ENCODE measurements around the gene EGLN3. TPM values are rescaled to one million over a fixed set of nuclear protein-coding genes. Genes with fewer than 3 reads are reported as not detected.

EGLN3 gene
- total RNA-seq, 4 donors from 2014 or later, result 17.7 to 39.8 (median 33.5) TPM

DNA sequence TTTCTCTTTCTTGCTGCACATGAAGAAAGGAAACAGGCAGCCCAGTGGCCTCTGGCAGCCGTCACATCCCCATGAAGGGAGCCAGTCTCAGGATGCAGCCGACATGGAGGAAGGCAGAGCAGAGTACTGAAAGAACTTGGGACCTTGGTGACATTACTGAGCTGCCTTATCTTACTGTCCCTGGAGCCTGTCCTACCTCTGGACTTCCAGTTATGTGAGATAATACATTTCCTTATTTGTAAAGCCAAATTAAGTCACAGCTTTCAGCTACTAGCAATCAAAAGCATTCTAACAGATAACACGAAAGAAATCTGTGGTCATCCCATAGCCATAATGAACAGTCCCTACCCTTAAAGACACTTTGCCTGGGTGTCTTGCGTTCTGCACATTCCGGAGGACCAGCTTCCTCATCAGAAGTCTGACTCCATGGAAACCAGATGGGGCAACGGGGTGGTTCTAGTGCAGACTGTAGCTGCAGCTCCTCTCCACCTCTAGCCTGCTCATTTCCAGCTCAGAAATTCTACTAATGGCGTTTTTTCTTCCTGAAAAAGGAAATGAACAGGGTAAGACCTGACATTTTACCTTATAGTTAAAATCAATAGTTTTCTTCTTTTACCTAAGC is 7.8 kb upstream of the EGLN3 start:
- TF ChIP-seq POLR2AphosphoS5 (IDR thresholded peaks at IDR 0.05), result no peak
- no peaks in the 10 kb centered on the region for H3K9me3 ChIP-seq
- no peak overlapping the region for H3K27ac ChIP-seq
- H3K4me3 ChIP-seq, result no peak overlapping the region
- no peaks in the 10 kb centered on the region for H3K27me3 ChIP-seq
- WGBS, 2 donors (ENCODE audit: low coverage in 1 of 2), result 88 to 95% methylated on average over 6 to 7 of the region's 7 CpGs
- H3K4me1 ChIP-seq, result peaks cover 0 to 8% (median 0%) of the 10 kb centered on the region in 3 donors
- ATAC-seq, result no peak
- H3K36me3 ChIP-seq, result no peaks in the 10 kb centered on the region

DNA sequence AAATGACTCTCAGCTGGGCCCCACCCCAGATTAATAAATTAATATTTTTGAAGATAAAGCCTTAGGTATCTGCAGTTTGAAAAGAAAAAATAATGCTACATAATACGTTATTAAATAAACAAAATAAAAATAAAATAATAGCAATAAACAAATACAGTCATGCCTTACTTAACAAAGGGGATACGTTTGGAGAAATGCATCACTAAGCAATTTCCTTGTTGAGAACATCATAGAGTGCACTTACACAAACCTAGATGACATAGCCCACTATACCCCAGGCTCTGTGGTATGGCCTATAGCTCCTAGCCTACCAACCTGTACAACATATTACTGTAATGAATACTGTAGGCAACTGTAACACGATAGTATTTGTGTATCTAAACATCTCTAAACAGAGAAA is 7.1 kb upstream of the EGLN3 start:
- no peak overlapping the region for H3K27ac ChIP-seq
- TF ChIP-seq POLR2A (IDR thresholded peaks at IDR 0.05) (no peak), POLR2AphosphoS5 (IDR thresholded peaks at IDR 0.05) (no peak), EP300 (IDR thresholded peaks at IDR 0.05) (no peak)
- TF ChIP-seq, protein P1, sequence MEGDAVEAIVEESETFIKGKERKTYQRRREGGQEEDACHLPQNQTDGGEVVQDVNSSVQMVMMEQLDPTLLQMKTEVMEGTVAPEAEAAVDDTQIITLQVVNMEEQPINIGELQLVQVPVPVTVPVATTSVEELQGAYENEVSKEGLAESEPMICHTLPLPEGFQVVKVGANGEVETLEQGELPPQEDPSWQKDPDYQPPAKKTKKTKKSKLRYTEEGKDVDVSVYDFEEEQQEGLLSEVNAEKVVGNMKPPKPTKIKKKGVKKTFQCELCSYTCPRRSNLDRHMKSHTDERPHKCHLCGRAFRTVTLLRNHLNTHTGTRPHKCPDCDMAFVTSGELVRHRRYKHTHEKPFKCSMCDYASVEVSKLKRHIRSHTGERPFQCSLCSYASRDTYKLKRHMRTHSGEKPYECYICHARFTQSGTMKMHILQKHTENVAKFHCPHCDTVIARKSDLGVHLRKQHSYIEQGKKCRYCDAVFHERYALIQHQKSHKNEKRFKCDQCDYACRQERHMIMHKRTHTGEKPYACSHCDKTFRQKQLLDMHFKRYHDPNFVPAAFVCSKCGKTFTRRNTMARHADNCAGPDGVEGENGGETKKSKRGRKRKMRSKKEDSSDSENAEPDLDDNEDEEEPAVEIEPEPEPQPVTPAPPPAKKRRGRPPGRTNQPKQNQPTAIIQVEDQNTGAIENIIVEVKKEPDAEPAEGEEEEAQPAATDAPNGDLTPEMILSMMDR (IDR thresholded peaks at IDR 0.05), result no peak
- peaks cover 0 to 8% (median 0%) of the 10 kb centered on the region in 3 donors for H3K4me1 ChIP-seq
- no peak for ATAC-seq
- no peaks in the 10 kb centered on the region for H3K9me3 ChIP-seq
- no peaks in the 10 kb centered on the region for H3K27me3 ChIP-seq
- no peak overlapping the region for H3K4me3 ChIP-seq
- H3K36me3 ChIP-seq, result no peaks in the 10 kb centered on the region
- WGBS, 2 donors (ENCODE audit: low coverage in 1 of 2), result 77 to 94% methylated on average over 3 of the region's 3 CpGs

DNA sequence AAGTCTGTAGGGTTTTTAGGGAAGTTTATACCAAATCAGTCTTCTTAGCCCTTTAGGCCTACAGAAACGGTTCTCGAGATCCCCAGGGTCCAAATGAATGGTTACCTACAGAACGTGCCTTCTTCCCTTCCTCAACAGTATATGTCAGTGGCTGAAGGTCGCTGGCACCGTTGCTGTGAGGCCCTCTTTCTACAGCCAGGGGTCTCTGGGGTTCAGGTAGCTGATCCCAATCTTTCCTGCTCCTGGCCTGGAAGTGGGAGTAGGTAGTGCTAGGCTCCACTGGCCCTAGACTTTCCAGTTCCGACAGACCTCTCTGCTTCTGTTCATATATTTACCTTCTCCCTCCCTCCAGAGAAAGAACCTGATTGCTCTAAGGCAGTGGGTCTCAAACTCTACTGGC is 6.4 kb upstream of the EGLN3 start:
- Histone ChIP-seq H3K4me1 (peaks cover 0 to 8% (median 0%) of the 10 kb centered on the region in 3 donors), H3K27ac (no peak overlapping the region), H3K36me3 (no peaks in the 10 kb centered on the region), H3K27me3 (no peaks in the 10 kb centered on the region), H3K9me3 (no peaks in the 10 kb centered on the region), H3K4me3 (no peak overlapping the region)
- ATAC-seq, result no peak
- TF ChIP-seq EP300 (IDR thresholded peaks at IDR 0.05), result no peak
- no peak for TF ChIP-seq POLR2AphosphoS5 (IDR thresholded peaks at IDR 0.05)
- TF ChIP-seq, protein P1 (IDR thresholded peaks at IDR 0.05), result no peak
- TF ChIP-seq POLR2A (IDR thresholded peaks at IDR 0.05), result no peak
- WGBS, 2 donors (ENCODE audit: low coverage in 1 of 2), result 93% methylated on average over 4 of the region's 6 CpGs; no CpG with 5 or more reads in 1 of the 2 donors

DNA sequence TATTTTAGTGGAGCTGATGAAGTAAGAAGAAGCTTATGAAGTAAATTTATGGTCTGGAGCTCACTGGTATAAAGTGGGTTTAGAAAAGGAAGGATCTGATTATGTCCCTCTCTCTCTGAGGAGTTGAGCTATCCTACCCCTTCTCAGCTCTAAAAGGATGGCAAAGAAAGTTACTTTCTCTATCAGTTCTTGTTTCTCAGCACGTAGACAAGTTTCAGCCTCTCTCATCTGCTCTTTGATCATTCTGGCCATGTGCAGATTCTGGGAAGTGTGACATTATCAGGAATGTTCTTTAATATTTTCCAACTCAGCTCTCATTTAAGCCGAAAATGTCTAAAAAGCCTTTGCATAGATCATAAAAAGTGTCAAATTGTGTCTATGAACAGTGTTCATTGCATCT is 5.8 kb upstream of the EGLN3 start:
- ATAC-seq, result no peak
- H3K9me3 ChIP-seq, result no peaks in the 10 kb centered on the region
- no peak overlapping the region for H3K27ac ChIP-seq
- no peaks in the 10 kb centered on the region for H3K27me3 ChIP-seq
- H3K4me1 ChIP-seq, result peaks cover 0 to 11% (median 1%) of the 10 kb centered on the region in 3 donors
- no peak for TF ChIP-seq POLR2A (IDR thresholded peaks at IDR 0.05)
- TF ChIP-seq, protein P1 (IDR thresholded peaks at IDR 0.05), result no peak
- TF ChIP-seq POLR2AphosphoS5 (IDR thresholded peaks at IDR 0.05), result no peak
- TF ChIP-seq EP300 (IDR thresholded peaks at IDR 0.05), result no peak
- H3K4me3 ChIP-seq, result no peak overlapping the region
- no peaks in the 10 kb centered on the region for H3K36me3 ChIP-seq
- WGBS, 2 donors (ENCODE audit: low coverage in 1 of 2), result 88% methylated on average over 1 to 2 of the region's 2 CpGs

DNA sequence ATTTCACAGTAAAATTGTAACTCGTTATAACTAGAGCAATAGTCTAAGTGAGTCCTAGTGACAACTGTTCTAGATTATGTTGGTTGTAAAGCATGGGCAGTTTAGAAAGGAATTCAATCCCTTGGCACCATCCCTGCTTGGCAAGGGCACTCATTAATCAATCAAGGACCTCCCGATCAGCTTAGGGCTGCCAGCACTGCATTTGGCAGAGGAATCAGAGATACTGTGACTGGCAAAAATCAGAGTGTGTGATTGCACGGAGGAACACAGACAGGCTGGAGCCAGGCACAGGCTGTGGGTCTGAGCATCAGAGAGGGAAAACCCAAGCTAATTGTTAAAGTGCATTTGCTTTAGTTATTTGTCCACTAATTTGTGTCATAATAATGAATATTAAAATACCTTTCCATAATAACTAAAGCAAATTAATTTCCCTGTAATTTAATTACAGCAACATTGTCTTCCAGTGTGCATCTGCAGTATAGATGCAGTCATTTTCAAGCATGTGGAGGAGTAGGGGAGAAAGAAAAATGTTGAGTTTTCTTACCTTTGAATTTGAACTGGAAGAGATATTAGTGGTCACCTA is 3.2 kb upstream of the EGLN3 start:
- Histone ChIP-seq H3K4me1 (peaks cover 4 to 33% (median 5%) of the 10 kb centered on the region in 3 donors), H3K9me3 (no peaks in the 10 kb centered on the region), H3K27me3 (no peaks in the 10 kb centered on the region), H3K27ac (no peak overlapping the region), H3K36me3 (no peaks in the 10 kb centered on the region), H3K4me3 (no peak overlapping the region)
- 46 to 49% methylated on average over 3 of the region's 3 CpGs for WGBS, 2 donors (ENCODE audit: low coverage in 1 of 2)
- no peak for ATAC-seq
- TF ChIP-seq EP300 (IDR thresholded peaks at IDR 0.05), result no peak
- no peak for TF ChIP-seq POLR2A (IDR thresholded peaks at IDR 0.05)
- TF ChIP-seq, protein P1 (IDR thresholded peaks at IDR 0.05), result no peak
- no peak for TF ChIP-seq POLR2AphosphoS5 (IDR thresholded peaks at IDR 0.05)

All from gastroesophageal sphincter (tissue), 4 donors.